ENCODE data around the gene IFT74. TPM values are rescaled to one million over a fixed set of nuclear protein-coding genes. Genes with fewer than 3 reads are reported as not detected.

IFT74 gene
- total and polyA plus RNA-seq, 10 of the 15 experiments (the other 5 are each of a cell fraction or from before 2014, with no cell fraction given) = 7.6 to 15.4 (median 12.3) TPM

GRCh38 chr9:26973989-26974388 is 17.8 kb downstream of the IFT74 start (continued):
- TF ChIP-seq RELB (IDR thresholded peaks at IDR 0.05; ENCODE audit: low read depth) (no peak), STAT3 (IDR thresholded peaks at IDR 0.05; ENCODE audit: low read depth, low read length) (no peak)

- ATAC-seq (no peak), DNase-seq (ENCODE audit: low read depth, low spot score) (no peak), FAIRE-seq (no peak)
- TF ChIP-seq POU2F2 (IDR thresholded peaks at IDR 0.05; ENCODE audit: borderline replicate concordance, low read depth, low read length) (no peak), RB1 (IDR thresholded peaks at IDR 0.05; ENCODE audit: borderline replicate concordance) (no peak), NFXL1 (IDR thresholded peaks at IDR 0.05; ENCODE audit: borderline replicate concordance) (no peak)
- 46% methylated on average over 4 of the region's 4 CpGs for WGBS (ENCODE audit: insufficient coverage, insufficient replicate concordance, low lambda C conversion rate, missing lambda C conversion rate)
- no peaks in the 10 kb centered on the region for H4K20me1 ChIP-seq (ENCODE audit: control insufficient read depth, insufficient read depth)
- H3K36me3 ChIP-seq (ENCODE audit: control insufficient read depth in 2 of 2, insufficient read depth in 2 of 2, low read length in 1 of 2) = no peaks in the 10 kb centered on the region
- BruUV-seq (replicated peaks) = no TSS peak
- H3K9me3 ChIP-seq (replicated peaks; ENCODE audit: control insufficient read depth, insufficient read depth, low read length) = no peaks in the 10 kb centered on the region
- no peak overlapping the region for H3K9ac ChIP-seq (ENCODE audit: control insufficient read depth, insufficient read depth, low read length)
- H3K79me2 ChIP-seq (ENCODE audit: control insufficient read depth, insufficient read depth, low read length) = no peaks in the 10 kb centered on the region
- H3K27ac ChIP-seq (ENCODE audit: control insufficient read depth, insufficient read depth) = no peak overlapping the region
- H2AFZ ChIP-seq (ENCODE audit: control insufficient read depth, low read depth, low read length) = no peak overlapping the region
- no peak overlapping the region for H3K4me2 ChIP-seq (ENCODE audit: control insufficient read depth, insufficient read depth)
- CTCF ChIA-PET = interaction anchor here (1.0 to 2.0 kb wide), 7 partner anchors 20 to 251 kb away, joined by 3 to 6 read pairs (median 4); no protein-coding TSS in a partner anchor
- RAD21 ChIA-PET (ENCODE audit: unreplicated experiment) = no interaction called here
- SMC1A ChIA-PET (ENCODE audit: uncharacterized antibody, unreplicated experiment) = interaction anchor here (1.7 kb wide), 1 partner anchor 20 kb away, joined by 4 read pairs; no protein-coding TSS in a partner anchor
- H3K27me3 ChIP-seq (replicated peaks in 1 of 2; ENCODE audit: control insufficient read depth in 2 of 2, insufficient read depth in 2 of 2, low read length in 1 of 2) = no peaks in the 10 kb centered on the region
- POLR2A ChIA-PET = no interaction called here
- intact Hi-C loops (cut with micrococcal nuclease; ENCODE audit: unreplicated experiment) = loop anchor here (10.0 kb wide), 2 partner anchors 110 to 230 kb away; no protein-coding TSS in a partner anchor
- no peaks in the 10 kb centered on the region for H3K4me1 ChIP-seq (ENCODE audit: control insufficient read depth, insufficient read depth, low read length)
- in situ Hi-C loops (cut with MboI) = no loop called here
- H3K4me3 ChIP-seq = no peak overlapping the region
Observed at GRCh38 chr9:26974927-26975326, 18.7 kb downstream of the IFT74 start.

Measured in GM12878 (cell line).